ENCODE data around the gene RGS7BP. TPM values are rescaled to one million over a fixed set of nuclear protein-coding genes. Genes with fewer than 3 reads are reported as not detected.

Gene RGS7BP
- total and polyA plus RNA-seq, 2 donors (not counting 1 experiment from before 2014, with no cell fraction given), result under 0.01 to 0.20 TPM

DNA sequence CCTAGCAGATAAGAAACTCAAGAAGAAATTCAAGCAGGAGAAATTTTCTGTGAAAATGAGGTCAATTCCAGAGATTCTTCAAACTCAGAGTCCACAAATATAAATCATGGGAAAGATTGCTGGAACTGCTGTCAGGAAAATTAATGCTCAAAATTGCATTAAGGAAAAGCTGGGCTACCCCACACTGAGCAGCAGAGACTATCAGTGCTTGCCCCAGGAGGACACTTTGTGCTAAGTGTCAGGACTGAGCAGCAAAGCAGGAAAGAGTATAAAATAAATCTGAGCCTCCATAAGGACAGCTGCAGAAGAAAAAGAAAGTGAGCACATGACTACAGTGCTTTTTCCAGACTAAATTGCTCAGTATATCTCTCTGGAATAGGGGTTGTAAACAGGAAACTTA lies 81.6 kb downstream of the RGS7BP start:
- H3K79me2 ChIP-seq (ENCODE audit: control insufficient read depth, insufficient read depth, low read length), result no peaks in the 10 kb centered on the region
- TF ChIP-seq EZH2 (IDR thresholded peaks at IDR 0.05; ENCODE audit: low read length, missing control alignments), result no peak
- TF ChIP-seq, protein P1, sequence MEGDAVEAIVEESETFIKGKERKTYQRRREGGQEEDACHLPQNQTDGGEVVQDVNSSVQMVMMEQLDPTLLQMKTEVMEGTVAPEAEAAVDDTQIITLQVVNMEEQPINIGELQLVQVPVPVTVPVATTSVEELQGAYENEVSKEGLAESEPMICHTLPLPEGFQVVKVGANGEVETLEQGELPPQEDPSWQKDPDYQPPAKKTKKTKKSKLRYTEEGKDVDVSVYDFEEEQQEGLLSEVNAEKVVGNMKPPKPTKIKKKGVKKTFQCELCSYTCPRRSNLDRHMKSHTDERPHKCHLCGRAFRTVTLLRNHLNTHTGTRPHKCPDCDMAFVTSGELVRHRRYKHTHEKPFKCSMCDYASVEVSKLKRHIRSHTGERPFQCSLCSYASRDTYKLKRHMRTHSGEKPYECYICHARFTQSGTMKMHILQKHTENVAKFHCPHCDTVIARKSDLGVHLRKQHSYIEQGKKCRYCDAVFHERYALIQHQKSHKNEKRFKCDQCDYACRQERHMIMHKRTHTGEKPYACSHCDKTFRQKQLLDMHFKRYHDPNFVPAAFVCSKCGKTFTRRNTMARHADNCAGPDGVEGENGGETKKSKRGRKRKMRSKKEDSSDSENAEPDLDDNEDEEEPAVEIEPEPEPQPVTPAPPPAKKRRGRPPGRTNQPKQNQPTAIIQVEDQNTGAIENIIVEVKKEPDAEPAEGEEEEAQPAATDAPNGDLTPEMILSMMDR (conservative IDR thresholded peaks at IDR 0.05 in 1 of 2, IDR thresholded peaks at IDR 0.05 in 1 of 2; ENCODE audit: low read depth in 1 of 2, low read length in 2 of 2), result no peak
- H4K20me1 ChIP-seq (ENCODE audit: control insufficient read depth, extremely low read depth, insufficient read depth, low read length), result no peaks in the 10 kb centered on the region
- no peak overlapping the region for H3K4me3 ChIP-seq (replicated peaks in 1 of 4; ENCODE audit: control extremely low read depth in 1 of 4, insufficient read depth in 1 of 4, low read depth in 3 of 4, low read length in 4 of 4)
- no peak overlapping the region for H2AFZ ChIP-seq (ENCODE audit: low read length)
- no peaks in the 10 kb centered on the region for H3K4me1 ChIP-seq (ENCODE audit: control insufficient read depth, extremely low read depth, insufficient read depth, low read length)
- no peak for DNase-seq (ENCODE audit: low read depth in 2 of 2)
- H3K27me3 ChIP-seq (ENCODE audit: control insufficient read depth, insufficient read depth, low read length), result no peaks in the 10 kb centered on the region
- H3K4me2 ChIP-seq (ENCODE audit: extremely low read depth, insufficient read depth, low read length), result no peak overlapping the region
- H3K9me3 ChIP-seq (ENCODE audit: control insufficient read depth, insufficient read depth, low read depth, low read length), result no peaks in the 10 kb centered on the region
- H3K36me3 ChIP-seq (ENCODE audit: control insufficient read depth, insufficient read depth, low read length), result no peaks in the 10 kb centered on the region
- no peak overlapping the region for H3K9ac ChIP-seq (ENCODE audit: insufficient read depth, low read length)
- no peak overlapping the region for H3K27ac ChIP-seq (ENCODE audit: insufficient read depth, low read length)

DNA sequence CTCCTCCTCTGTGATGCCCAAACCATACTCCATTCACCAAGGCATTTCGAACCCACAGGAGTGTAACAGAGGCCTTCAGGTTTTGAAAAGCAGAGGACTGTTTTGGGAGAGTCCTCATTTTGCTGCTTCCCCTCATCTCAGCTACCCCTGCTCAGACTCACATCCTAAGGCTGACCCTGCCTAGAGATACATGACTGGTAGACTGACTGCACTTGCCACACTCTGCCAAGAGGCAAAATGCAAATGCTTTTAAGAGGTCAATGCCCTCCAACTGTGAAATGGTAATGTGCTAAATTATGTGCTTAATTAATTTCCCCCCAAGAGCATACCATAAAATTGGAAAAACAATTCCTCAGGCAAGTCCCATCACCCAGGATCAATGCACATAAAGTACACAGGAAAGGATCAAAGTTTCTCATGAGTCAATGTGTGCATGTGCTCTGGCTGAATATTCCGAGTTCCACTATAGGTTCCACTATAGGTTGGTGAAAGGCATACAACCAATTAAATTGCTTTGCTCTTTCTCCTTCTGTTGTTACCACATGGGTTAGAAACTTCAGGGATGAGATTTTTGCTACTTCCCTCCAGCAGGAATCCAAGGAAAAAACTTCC lies 87.0 kb downstream of the RGS7BP start:
- no peaks in the 10 kb centered on the region for H3K36me3 ChIP-seq (ENCODE audit: control insufficient read depth, insufficient read depth, low read length)
- H3K4me1 ChIP-seq (ENCODE audit: control insufficient read depth, extremely low read depth, insufficient read depth, low read length), result no peaks in the 10 kb centered on the region
- DNase-seq (ENCODE audit: low read depth in 2 of 2), result no peak
- H3K4me2 ChIP-seq (ENCODE audit: extremely low read depth, insufficient read depth, low read length), result no peak overlapping the region
- TF ChIP-seq, protein P1 (conservative IDR thresholded peaks at IDR 0.05 in 1 of 2, IDR thresholded peaks at IDR 0.05 in 1 of 2; ENCODE audit: low read depth in 1 of 2, low read length in 2 of 2), result no peak
- no peak for TF ChIP-seq EZH2 (IDR thresholded peaks at IDR 0.05; ENCODE audit: low read length, missing control alignments)
- H3K4me3 ChIP-seq (replicated peaks in 1 of 4; ENCODE audit: control extremely low read depth in 1 of 4, insufficient read depth in 1 of 4, low read depth in 3 of 4, low read length in 4 of 4), result no peak overlapping the region
- no peak overlapping the region for H3K9ac ChIP-seq (ENCODE audit: insufficient read depth, low read length)
- no peaks in the 10 kb centered on the region for H3K79me2 ChIP-seq (ENCODE audit: control insufficient read depth, insufficient read depth, low read length)
- no peaks in the 10 kb centered on the region for H3K27me3 ChIP-seq (ENCODE audit: control insufficient read depth, insufficient read depth, low read length)
- H4K20me1 ChIP-seq (ENCODE audit: control insufficient read depth, extremely low read depth, insufficient read depth, low read length), result no peaks in the 10 kb centered on the region
- no peak overlapping the region for H2AFZ ChIP-seq (ENCODE audit: low read length)
- no peaks in the 10 kb centered on the region for H3K9me3 ChIP-seq (ENCODE audit: control insufficient read depth, insufficient read depth, low read depth, low read length)
- H3K27ac ChIP-seq (ENCODE audit: insufficient read depth, low read length), result no peak overlapping the region

DNA sequence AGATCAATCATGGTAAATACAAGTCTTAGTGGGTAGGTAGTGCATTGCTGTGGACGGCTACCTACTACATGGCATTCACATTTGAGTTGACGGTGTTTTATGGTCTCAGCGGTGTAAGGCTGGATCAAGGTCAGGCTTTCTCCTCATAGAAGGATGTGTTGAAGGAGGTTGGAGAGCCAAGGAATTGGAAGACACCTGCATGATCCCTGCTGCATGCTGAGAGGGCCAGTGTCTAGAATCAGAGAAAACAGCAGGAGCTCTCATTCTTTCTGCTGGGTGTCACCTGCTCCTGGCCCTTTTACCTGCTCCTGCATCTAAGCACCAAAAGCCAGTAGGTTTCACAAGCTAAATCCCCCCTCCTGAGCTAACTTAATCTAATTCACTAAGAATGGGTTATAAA lies 88.2 kb downstream of the RGS7BP start:
- H3K27me3 ChIP-seq (ENCODE audit: control insufficient read depth, insufficient read depth, low read length), result no peaks in the 10 kb centered on the region
- no peaks in the 10 kb centered on the region for H3K9me3 ChIP-seq (ENCODE audit: control insufficient read depth, insufficient read depth, low read depth, low read length)
- no peaks in the 10 kb centered on the region for H3K79me2 ChIP-seq (ENCODE audit: control insufficient read depth, insufficient read depth, low read length)
- no peak for TF ChIP-seq EZH2 (IDR thresholded peaks at IDR 0.05; ENCODE audit: low read length, missing control alignments)
- TF ChIP-seq, protein P1 (conservative IDR thresholded peaks at IDR 0.05 in 1 of 2, IDR thresholded peaks at IDR 0.05 in 1 of 2; ENCODE audit: low read depth in 1 of 2, low read length in 2 of 2), result no peak
- DNase-seq (ENCODE audit: low read depth in 2 of 2), result no peak
- H3K36me3 ChIP-seq (ENCODE audit: control insufficient read depth, insufficient read depth, low read length), result no peaks in the 10 kb centered on the region
- no peak overlapping the region for H3K27ac ChIP-seq (ENCODE audit: insufficient read depth, low read length)
- no peaks in the 10 kb centered on the region for H3K4me1 ChIP-seq (ENCODE audit: control insufficient read depth, extremely low read depth, insufficient read depth, low read length)
- no peak overlapping the region for H3K4me3 ChIP-seq (replicated peaks in 1 of 4; ENCODE audit: control extremely low read depth in 1 of 4, insufficient read depth in 1 of 4, low read depth in 3 of 4, low read length in 4 of 4)
- no peak overlapping the region for H3K9ac ChIP-seq (ENCODE audit: insufficient read depth, low read length)
- H3K4me2 ChIP-seq (ENCODE audit: extremely low read depth, insufficient read depth, low read length), result no peak overlapping the region
- H4K20me1 ChIP-seq (ENCODE audit: control insufficient read depth, extremely low read depth, insufficient read depth, low read length), result no peaks in the 10 kb centered on the region
- no peak overlapping the region for H2AFZ ChIP-seq (ENCODE audit: low read length)

Measured in fibroblast of lung (primary cell).